LNCAP (cell line): ENCODE data around the gene PKDCC.

Source experiments
- TF ChIP-seq, protein P1 (sequence below): fragments of 450-650 bp; IDR thresholded peaks from 2 replicates; pipeline ENCODE4 v1.5.1; 2017; ENCODE audit warnings: mild to moderate bottlenecking

PKDCC gene

DNA sequence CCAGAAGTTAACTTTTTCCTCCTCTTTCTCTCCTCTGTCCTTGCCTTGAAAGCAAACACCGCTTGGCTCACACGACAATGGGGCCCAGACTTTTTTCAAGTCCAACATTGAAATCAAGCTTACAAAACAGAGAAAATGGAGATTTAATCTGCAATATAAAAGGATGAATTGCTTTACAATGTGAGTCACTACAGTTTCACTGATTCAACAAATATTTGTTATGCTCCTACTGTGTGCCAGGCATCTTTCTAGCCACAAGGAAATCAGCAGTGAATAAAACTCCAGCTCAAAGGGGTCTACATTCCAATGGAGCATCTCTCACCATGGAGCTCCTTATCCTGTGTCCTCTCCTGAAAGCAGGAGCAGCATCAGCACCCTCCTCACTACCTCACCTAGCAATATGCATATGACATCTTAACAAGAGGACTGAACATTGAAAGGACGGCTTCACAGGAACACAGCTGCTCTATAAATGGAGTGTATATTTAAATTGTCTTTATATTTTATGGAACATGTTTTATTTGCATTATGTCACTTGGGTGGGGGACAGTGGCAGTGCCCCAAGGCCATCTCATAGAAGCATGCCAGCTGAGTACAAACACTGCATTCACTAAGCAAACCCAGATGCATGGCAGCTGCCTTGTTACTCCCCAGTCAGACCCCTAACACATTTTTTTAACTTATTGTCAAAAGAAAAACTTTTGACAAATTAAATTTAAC is 39.5 kb downstream of the PKDCC start:
- TF ChIP-seq, protein P1, sequence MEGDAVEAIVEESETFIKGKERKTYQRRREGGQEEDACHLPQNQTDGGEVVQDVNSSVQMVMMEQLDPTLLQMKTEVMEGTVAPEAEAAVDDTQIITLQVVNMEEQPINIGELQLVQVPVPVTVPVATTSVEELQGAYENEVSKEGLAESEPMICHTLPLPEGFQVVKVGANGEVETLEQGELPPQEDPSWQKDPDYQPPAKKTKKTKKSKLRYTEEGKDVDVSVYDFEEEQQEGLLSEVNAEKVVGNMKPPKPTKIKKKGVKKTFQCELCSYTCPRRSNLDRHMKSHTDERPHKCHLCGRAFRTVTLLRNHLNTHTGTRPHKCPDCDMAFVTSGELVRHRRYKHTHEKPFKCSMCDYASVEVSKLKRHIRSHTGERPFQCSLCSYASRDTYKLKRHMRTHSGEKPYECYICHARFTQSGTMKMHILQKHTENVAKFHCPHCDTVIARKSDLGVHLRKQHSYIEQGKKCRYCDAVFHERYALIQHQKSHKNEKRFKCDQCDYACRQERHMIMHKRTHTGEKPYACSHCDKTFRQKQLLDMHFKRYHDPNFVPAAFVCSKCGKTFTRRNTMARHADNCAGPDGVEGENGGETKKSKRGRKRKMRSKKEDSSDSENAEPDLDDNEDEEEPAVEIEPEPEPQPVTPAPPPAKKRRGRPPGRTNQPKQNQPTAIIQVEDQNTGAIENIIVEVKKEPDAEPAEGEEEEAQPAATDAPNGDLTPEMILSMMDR: no peak

DNA sequence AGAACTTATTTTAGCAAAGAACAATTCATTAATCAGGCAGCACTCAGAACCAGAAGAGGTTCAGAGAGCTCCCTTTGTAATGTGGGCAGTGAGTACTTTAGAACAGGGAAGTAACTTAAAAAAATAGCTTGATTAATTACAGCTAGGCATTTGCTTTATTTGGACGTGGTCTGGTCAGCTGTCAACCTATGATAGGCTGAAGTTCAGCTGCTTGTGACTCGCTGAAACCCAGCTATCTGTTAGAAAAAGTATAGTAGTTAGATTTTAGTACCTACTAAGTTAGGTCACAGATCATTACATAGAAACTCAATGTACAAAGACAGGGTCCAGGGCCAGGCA is 40.0 kb downstream of the PKDCC start:
- TF ChIP-seq, protein P1: no peak

- TF ChIP-seq, protein P1: peak; percentile 45
These were observed 41.6 kb downstream of the PKDCC start for GRCh38 chr2:42089340-42089925.

DNA sequence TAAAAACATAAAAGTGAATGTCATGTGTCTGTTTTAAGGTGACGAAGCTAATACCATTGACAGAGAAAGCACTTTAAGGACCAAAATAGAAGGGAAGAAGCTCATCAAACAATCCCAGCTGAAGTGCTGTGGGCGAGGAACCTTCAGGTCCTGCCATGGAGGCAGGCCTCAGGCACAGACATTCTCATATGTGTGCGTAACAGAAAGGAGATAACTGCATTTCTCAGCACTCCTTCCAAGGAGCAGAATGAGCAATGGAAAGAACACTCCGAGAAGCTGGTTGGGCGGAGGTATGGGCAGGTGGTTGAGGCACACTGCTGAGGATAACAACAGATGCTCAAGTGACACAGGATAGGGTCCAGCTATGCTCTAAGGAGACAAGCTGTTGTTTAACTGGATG is 42.4 kb downstream of the PKDCC start:
- TF ChIP-seq, protein P1: no peak

- TF ChIP-seq, protein P1: no peak
These were observed 43.9 kb downstream of the PKDCC start for GRCh38 chr2:42091671-42092070.

DNA sequence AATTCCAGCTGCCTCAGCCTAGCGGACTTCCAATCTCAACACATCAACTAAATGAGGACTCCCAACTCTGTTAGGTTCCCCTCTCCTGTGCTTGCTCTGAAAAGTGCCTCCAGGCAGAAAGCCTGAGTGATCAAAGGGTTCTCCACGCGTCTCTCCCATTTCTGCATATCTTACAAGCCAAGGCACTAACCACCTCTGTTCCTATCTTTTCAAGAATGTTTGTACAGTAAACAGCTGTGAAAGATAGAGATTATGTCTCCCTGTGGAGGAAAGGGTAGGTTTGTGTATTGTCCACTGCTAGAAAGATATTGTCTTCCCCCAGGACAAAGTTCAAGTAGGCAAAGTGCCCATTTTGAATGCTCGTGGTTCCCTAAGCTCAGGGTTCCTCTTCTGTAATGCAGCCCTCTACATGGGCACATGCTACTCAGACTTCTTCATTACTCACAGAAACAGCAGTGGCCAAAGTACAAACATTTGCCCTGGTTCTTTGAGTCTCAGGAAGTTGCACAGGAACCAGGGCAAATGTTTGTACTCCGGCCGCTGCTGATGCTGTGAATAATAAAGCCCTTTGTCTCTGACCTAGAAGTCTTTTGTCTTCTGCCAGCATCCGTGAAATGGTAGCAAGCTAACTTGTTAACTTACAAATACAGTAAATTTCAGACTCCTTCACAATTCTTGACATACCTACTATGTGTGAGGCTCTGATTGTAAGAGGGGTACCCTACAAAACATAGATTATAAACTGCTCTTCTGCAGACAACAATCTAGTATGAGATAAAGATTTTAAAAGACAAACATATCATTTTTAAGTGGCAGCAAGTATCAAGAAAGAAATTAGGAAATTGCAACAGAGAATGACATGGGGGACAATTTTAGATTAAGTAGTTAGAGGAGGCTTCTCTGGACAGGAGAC is 44.5 kb downstream of the PKDCC start:
- TF ChIP-seq, protein P1: no peak

DNA sequence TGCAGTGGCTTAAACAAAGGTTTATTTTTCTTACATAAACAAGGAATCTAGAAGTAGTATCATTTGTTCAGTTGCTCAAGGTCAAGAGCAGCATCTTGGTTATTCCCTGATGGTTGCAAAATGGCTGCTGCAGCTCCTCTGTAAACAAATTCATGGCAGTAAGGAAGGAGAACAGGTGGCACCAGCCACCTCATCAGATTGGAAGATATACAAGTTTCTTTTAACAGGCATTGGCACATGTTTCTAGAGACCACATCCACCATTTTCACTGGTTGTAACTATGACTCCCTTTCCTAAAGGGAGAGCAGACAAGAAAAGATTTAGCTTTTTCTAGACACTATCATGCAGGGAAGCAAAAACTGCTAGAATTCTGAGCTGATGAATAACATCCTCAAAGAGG is 46.3 kb downstream of the PKDCC start:
- TF ChIP-seq, protein P1: no peak
